AG08396 (cell line): ENCODE measurements around the gene RPS2.

Source experiments
- DNase-seq: peaks from one replicate; pipeline ENCODE4 v3.0.0; 2012; ENCODE audit warnings: low spot score, mixed read lengths

RPS2 gene

GRCh38 chr16:1918351-1919326 lies 46.0 kb downstream of the RPS2 start, which contains the start of gene HS3ST6:
HS3ST6 (minus strand) TSS chr16:1918415; CDS start chr16:1918323, 92 bp downstream.
- DNase-seq, result no peak

GRCh38 chr16:1917665-1918350 lies 46.8 kb downstream of the RPS2 start:
- no peak for DNase-seq

GRCh38 chr16:1917056-1917664 lies 47.5 kb downstream of the RPS2 start:
- no peak for DNase-seq

- no peak for DNase-seq
These were observed 48.0 kb downstream of the RPS2 start for GRCh38 chr16:1916640-1916990.

GRCh38 chr16:1915732-1916639 lies 48.6 kb downstream of the RPS2 start:
- no peak for DNase-seq

- no peak for DNase-seq
These were observed 49.6 kb downstream of the RPS2 start for GRCh38 chr16:1914988-1915387.

- DNase-seq, result no peak
These were observed 50.5 kb downstream of the RPS2 start for GRCh38 chr16:1914084-1914608.

GRCh38 chr16:1913327-1914083 lies 51.1 kb downstream of the RPS2 start:
- DNase-seq, result no peak

GRCh38 chr16:1912215-1912543 lies 52.4 kb downstream of the RPS2 start:
- no peak for DNase-seq
